ENCODE data around the gene OR10J1. TPM values are rescaled to one million over a fixed set of nuclear protein-coding genes. Genes with fewer than 3 reads are reported as not detected.

OR10J1 gene
- total and polyA plus RNA-seq, 8 donors = 0.06 to 0.10 (median 0.07) TPM; not detected in 4

- DNase-seq (no peak), ATAC-seq (no peak)
- H3K9me3 ChIP-seq = peaks cover 0 to 15% of the 10 kb centered on the region in 2 donors
- no peaks in the 10 kb centered on the region for H3K4me1 ChIP-seq
- H3K36me3 ChIP-seq = no peaks in the 10 kb centered on the region
- TF ChIP-seq, protein P1, sequence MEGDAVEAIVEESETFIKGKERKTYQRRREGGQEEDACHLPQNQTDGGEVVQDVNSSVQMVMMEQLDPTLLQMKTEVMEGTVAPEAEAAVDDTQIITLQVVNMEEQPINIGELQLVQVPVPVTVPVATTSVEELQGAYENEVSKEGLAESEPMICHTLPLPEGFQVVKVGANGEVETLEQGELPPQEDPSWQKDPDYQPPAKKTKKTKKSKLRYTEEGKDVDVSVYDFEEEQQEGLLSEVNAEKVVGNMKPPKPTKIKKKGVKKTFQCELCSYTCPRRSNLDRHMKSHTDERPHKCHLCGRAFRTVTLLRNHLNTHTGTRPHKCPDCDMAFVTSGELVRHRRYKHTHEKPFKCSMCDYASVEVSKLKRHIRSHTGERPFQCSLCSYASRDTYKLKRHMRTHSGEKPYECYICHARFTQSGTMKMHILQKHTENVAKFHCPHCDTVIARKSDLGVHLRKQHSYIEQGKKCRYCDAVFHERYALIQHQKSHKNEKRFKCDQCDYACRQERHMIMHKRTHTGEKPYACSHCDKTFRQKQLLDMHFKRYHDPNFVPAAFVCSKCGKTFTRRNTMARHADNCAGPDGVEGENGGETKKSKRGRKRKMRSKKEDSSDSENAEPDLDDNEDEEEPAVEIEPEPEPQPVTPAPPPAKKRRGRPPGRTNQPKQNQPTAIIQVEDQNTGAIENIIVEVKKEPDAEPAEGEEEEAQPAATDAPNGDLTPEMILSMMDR (IDR thresholded peaks at IDR 0.05) = no peak
- no peak overlapping the region for H3K4me3 ChIP-seq
- intact Hi-C loops (cut with DNase I) = no loop called here
- H3K27me3 ChIP-seq = no peaks in the 10 kb centered on the region
- H3K27ac ChIP-seq = no peak overlapping the region
These were observed 25.7 kb downstream of the OR10J1 start for GRCh38 chr1:159465191-159465603.

DNA sequence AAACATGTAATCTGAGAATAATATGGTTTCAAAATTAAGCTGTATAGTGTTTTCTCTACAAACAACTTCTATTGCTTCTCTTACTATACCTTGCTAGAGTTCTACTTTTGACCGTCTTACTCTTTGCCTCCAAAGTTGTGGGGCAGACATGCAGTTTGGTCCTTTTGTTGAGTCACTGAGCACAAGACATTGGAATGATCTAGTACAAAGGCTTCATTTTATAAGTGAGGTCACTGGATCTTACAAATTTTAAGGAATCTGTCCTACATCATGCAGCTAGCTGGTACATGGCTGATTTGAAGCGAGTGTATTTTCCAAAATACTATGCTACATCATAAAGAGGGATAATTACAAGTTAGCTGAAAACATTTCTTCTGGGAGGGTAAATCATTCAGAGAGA lies 28.8 kb downstream of the OR10J1 start:
- Histone ChIP-seq H3K4me1 (no peaks in the 10 kb centered on the region), H3K4me3 (no peak overlapping the region), H3K27me3 (no peaks in the 10 kb centered on the region), H3K36me3 (no peaks in the 10 kb centered on the region), H3K9me3 (no peaks in the 10 kb centered on the region), H3K27ac (no peak overlapping the region)
- TF ChIP-seq, protein P1 (IDR thresholded peaks at IDR 0.05) = no peak
- no peak for ATAC-seq
- DNase-seq = no peak
- intact Hi-C loops (cut with DNase I) = no loop called here

- H3K4me3 ChIP-seq = no peak overlapping the region
- no peaks in the 10 kb centered on the region for H3K36me3 ChIP-seq
- ATAC-seq = peak; percentile 37
- no peak overlapping the region for H3K27ac ChIP-seq
- H3K9me3 ChIP-seq = no peaks in the 10 kb centered on the region
- TF ChIP-seq, protein P1 (IDR thresholded peaks at IDR 0.05) = no peak
- DNase-seq = no peak
- H3K4me1 ChIP-seq = no peaks in the 10 kb centered on the region
- H3K27me3 ChIP-seq = no peaks in the 10 kb centered on the region
- intact Hi-C loops (cut with DNase I) = no loop called here
These were observed 30.5 kb downstream of the OR10J1 start for GRCh38 chr1:159469921-159470533.

DNA sequence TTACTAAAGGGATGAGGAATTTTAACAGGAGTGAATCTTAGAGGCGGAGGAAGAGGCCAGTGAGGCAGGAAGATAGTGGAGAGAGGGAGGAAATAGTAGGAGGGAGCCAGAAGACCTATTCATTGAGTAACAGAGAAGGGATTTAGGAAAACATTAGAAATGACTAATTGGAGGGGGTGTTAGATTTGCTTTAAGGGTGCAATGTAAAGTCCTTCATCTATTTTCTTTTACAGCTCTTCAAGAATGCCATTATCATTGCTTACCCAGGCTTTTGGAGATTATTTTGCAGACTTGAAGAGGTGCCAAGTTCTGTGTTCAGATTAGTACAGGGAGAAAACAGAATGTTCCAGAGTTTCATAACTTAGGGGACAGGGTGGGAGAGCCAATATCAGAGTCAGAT lies 33.8 kb downstream of the OR10J1 start:
- DNase-seq = no peak
- TF ChIP-seq, protein P1 (IDR thresholded peaks at IDR 0.05) = no peak
- no peaks in the 10 kb centered on the region for H3K27me3 ChIP-seq
- intact Hi-C loops (cut with DNase I) = no loop called here
- H3K36me3 ChIP-seq = no peaks in the 10 kb centered on the region
- no peak overlapping the region for H3K27ac ChIP-seq
- no peaks in the 10 kb centered on the region for H3K4me1 ChIP-seq
- ATAC-seq = no peak
- no peaks in the 10 kb centered on the region for H3K9me3 ChIP-seq
- no peak overlapping the region for H3K4me3 ChIP-seq

DNA sequence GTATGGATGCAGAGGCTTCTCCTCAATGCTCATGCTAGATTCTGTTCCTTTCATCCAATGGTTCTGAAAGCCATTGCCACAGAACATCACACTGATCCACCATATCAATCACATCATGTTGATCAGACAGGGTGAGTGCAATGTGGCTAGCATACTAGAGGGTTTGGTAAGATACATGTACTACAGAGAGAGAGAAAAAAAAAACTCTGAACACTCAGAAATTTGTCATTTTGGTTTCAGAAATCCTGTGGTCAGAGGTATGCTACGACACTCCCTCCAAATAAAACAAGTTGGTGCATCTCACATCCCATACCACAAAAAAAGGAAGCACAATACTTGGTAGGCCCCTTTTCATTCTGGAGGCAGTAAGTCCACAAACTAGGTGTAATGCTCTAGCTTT lies 35.4 kb downstream of the OR10J1 start:
- Histone ChIP-seq H3K9me3 (no peaks in the 10 kb centered on the region), H3K27ac (no peak overlapping the region), H3K27me3 (no peaks in the 10 kb centered on the region), H3K4me3 (no peak overlapping the region), H3K36me3 (no peaks in the 10 kb centered on the region), H3K4me1 (no peaks in the 10 kb centered on the region)
- intact Hi-C loops (cut with DNase I) = no loop called here
- DNase-seq (no peak), ATAC-seq (no peak)
- TF ChIP-seq, protein P1 (IDR thresholded peaks at IDR 0.05) = no peak

All from left lung (tissue), 10 donors.